PC-9 (cell line): ENCODE results near the gene PKD1L1. TPM values are rescaled to one million over a fixed set of nuclear protein-coding genes. Genes with fewer than 3 reads are reported as not detected.

Source experiments
- BruUV-seq: library from RNA; stranded (reverse); fragments of 400-500 nt; replicated peaks from 2 replicates; lab custom pipeline; 2021; lab: Mats Ljungman, UMichigan
- CTCF ChIA-PET: fragments of 300-600 bp; sonication (Branson Sonifier 250); formaldehyde crosslinking; loops from one replicate; lab custom pipeline; 2022; ENCODE audit warnings: antibody characterized with exemption; lab: Charles Lee
- POLR2A ChIA-PET: fragments of 300-600 bp; sonication (Branson Sonifier 250); formaldehyde crosslinking; loops from one replicate; lab custom pipeline; 2022; ENCODE audit warnings: antibody characterized with exemption; ENCODE audit not compliant: unreplicated experiment; lab: Charles Lee
- DNase-seq, 2 experiments: peaks; one replicate each; pipeline versions ENCODE4 v3.0.0 to v3.0.0-alpha.2; 2015 to 2022; ENCODE audit warnings: mixed read lengths in 1 of 2
- H2AFZ ChIP-seq: fragments of 200-600 bp; sonication (generic); 2 replicates; pipeline ENCODE4 v1.8.1; 2017; ENCODE audit warnings: antibody characterized with exemption
- H3F3A ChIP-seq: fragments of 200-600 bp; sonication (generic); 2 replicates; pipeline ENCODE4 v1.8.1; 2017; ENCODE audit warnings: antibody characterized with exemption, mild to moderate bottlenecking, low read depth; ENCODE audit not compliant: insufficient read depth
- H3K27ac ChIP-seq: fragments of 200-600 bp; sonication (generic); 2 replicates; pipeline ENCODE4 v1.6.1; 2016; ENCODE audit warnings: mixed run types
- H3K27me3 ChIP-seq: fragments of 200-600 bp; sonication (generic); 2 replicates; pipeline ENCODE4 v1.6.1; 2016; ENCODE audit warnings: low read depth, mixed run types; ENCODE audit not compliant: insufficient read depth
- H3K36me3 ChIP-seq: fragments of 200-600 bp; sonication (generic); 2 replicates; pipeline ENCODE4 v1.6.1; 2016; ENCODE audit warnings: low read depth, mixed run types
- H3K4me1 ChIP-seq: fragments of 200-600 bp; sonication (generic); replicated peaks from 2 replicates; pipeline ENCODE4 v1.6.1; 2016; ENCODE audit warnings: mixed run types; ENCODE audit not compliant: insufficient read depth
- H3K4me2 ChIP-seq: fragments of 200-600 bp; sonication (generic); 2 replicates; pipeline ENCODE4 v1.6.1; 2017; ENCODE audit warnings: mixed run types
- H3K4me3 ChIP-seq: fragments of 200-600 bp; sonication (generic); 2 replicates; pipeline ENCODE4 v1.6.1; 2016; ENCODE audit warnings: mixed run types
- H3K79me2 ChIP-seq: fragments of 200-600 bp; sonication (generic); 2 replicates; pipeline ENCODE4 v1.6.1; 2017; ENCODE audit warnings: low read depth, mixed run types
- H3K9me2 ChIP-seq: fragments of 200-600 bp; sonication (generic); 2 replicates; pipeline ENCODE4 v1.8.1; 2017; ENCODE audit warnings: mild to moderate bottlenecking; ENCODE audit not compliant: insufficient read depth
- H3K9me3 ChIP-seq: fragments of 200-600 bp; sonication (generic); 2 replicates; pipeline ENCODE4 v1.8.1; 2016; ENCODE audit warnings: low read depth; ENCODE audit not compliant: insufficient read depth
- H4K20me1 ChIP-seq: fragments of 200-600 bp; sonication (generic); 2 replicates; pipeline ENCODE4 v1.8.1; 2017; ENCODE audit not compliant: insufficient read depth
- CTCF ChIP-seq: fragments of 200-600 bp; sonication (generic); conservative IDR thresholded peaks from 2 replicates; pipeline ENCODE4 v1.6.1; 2017; ENCODE audit warnings: mixed run types, antibody characterized with exemption, mild to moderate bottlenecking, moderate library complexity
- EZH2 ChIP-seq: fragments of 200-600 bp; sonication (generic); IDR thresholded peaks from 2 replicates; pipeline ENCODE4 v1.8.0; 2017; ENCODE audit warnings: antibody characterized with exemption, low read depth
- intact Hi-C: fragments of 100-400 bp; cut with micrococcal nuclease; formaldehyde crosslinking; loops from one replicate; pipeline ENCODE4 v1.10.0; 2022; ENCODE audit not compliant: unreplicated experiment
- total RNA-seq: library from RNA; stranded (reverse); gene quantifications from 2 replicates; pipeline ENCODE4 v1.2.3, GENCODE V29; 2021

Gene PKD1L1
- total RNA-seq, 1 experiment from 2014 or later, result 0.07 TPM

- TF ChIP-seq EZH2 (no peak), CTCF (no peak)
- no peaks in the 10 kb centered on the region for H3K9me2 ChIP-seq
- no peak overlapping the region for H3K27ac ChIP-seq
- H2AFZ ChIP-seq, result no peak overlapping the region
- H3F3A ChIP-seq, result no peaks in the 10 kb centered on the region
- no peaks in the 10 kb centered on the region; the same call in 1 of the 2 replicates for H3K4me1 ChIP-seq
- no peaks in the 10 kb centered on the region for H3K9me3 ChIP-seq
- POLR2A ChIA-PET, result no interaction called here
- no peaks in the 10 kb centered on the region for H3K79me2 ChIP-seq
- H4K20me1 ChIP-seq, result no peaks in the 10 kb centered on the region
- no peak overlapping the region for H3K4me2 ChIP-seq
- CTCF ChIA-PET, result no interaction called here
- DNase-seq, result no peak
- H3K4me3 ChIP-seq, result no peak overlapping the region
- BruUV-seq, result no TSS peak
- intact Hi-C loops, result no loop called here
- no peaks in the 10 kb centered on the region for H3K36me3 ChIP-seq
- H3K27me3 ChIP-seq, result no peaks in the 10 kb centered on the region
Observed at GRCh38 chr7:47837826-47838225, 110.4 kb downstream of the PKD1L1 start.

GRCh38 chr7:47836503-47837202 is 111.6 kb downstream of the PKD1L1 start:
- BruUV-seq, result no TSS peak
- Histone ChIP-seq H3K4me1 (no peaks in the 10 kb centered on the region; the same call in 1 of the 2 replicates), H3K27me3 (no peaks in the 10 kb centered on the region), H3K27ac (no peak overlapping the region), H3K9me3 (no peaks in the 10 kb centered on the region), H3K4me2 (no peak overlapping the region), H4K20me1 (no peaks in the 10 kb centered on the region), H2AFZ (no peak overlapping the region), H3K4me3 (no peak overlapping the region), H3K9me2 (no peaks in the 10 kb centered on the region), H3K36me3 (no peaks in the 10 kb centered on the region), H3K79me2 (no peaks in the 10 kb centered on the region), H3F3A (no peaks in the 10 kb centered on the region)
- TF ChIP-seq CTCF, result no peak
- no peak for TF ChIP-seq EZH2
- DNase-seq, result no peak
- intact Hi-C loops, result no loop called here
- ChIA-PET CTCF (no interaction called here), POLR2A (no interaction called here)

- BruUV-seq, result no TSS peak
- no peaks in the 10 kb centered on the region for H4K20me1 ChIP-seq
- TF ChIP-seq CTCF (no peak), EZH2 (no peak)
- intact Hi-C loops, result no loop called here
- DNase-seq, result no peak
- H3K4me3 ChIP-seq, result no peak overlapping the region
- H3K36me3 ChIP-seq, result no peaks in the 10 kb centered on the region
- POLR2A ChIA-PET, result no interaction called here
- no peaks in the 10 kb centered on the region for H3K79me2 ChIP-seq
- no peaks in the 10 kb centered on the region for H3F3A ChIP-seq
- H3K4me1 ChIP-seq, result no peaks in the 10 kb centered on the region; the same call in 1 of the 2 replicates
- CTCF ChIA-PET, result no interaction called here
- H3K27ac ChIP-seq, result no peak overlapping the region
- H3K9me2 ChIP-seq, result no peaks in the 10 kb centered on the region
- no peak overlapping the region for H2AFZ ChIP-seq
- H3K9me3 ChIP-seq, result no peaks in the 10 kb centered on the region
- H3K4me2 ChIP-seq, result no peak overlapping the region
- no peaks in the 10 kb centered on the region for H3K27me3 ChIP-seq
Observed at GRCh38 chr7:47836080-47836479, 112.2 kb downstream of the PKD1L1 start.
